Measurements from ENCODE around the gene GANC.

Gene GANC

GRCh38 chr15:42352401-42352800, 79.4 kb downstream of the GANC start:
- DNase-seq: no peak

- no peak for DNase-seq
These were observed 80.1 kb downstream of the GANC start for GRCh38 chr15:42353061-42353460.

GRCh38 chr15:42354824-42355223, 81.8 kb downstream of the GANC start:
- no peak for DNase-seq

GRCh38 chr15:42355291-42355690, 82.3 kb downstream of the GANC start:
- no peak for DNase-seq

GRCh38 chr15:42356851-42357250, 83.8 kb downstream of the GANC start:
- DNase-seq: no peak

GRCh38 chr15:42358141-42358540, 85.1 kb downstream of the GANC start:
- no peak for DNase-seq

GRCh38 chr15:42359249-42359648, 86.2 kb downstream of the GANC start, which contains the start of gene CAPN3:
TSS of gene CAPN3 (plus strand) at chr15:42359501. CDS start at chr15:42359806, 305 bp downstream.
- no peak for DNase-seq

GRCh38 chr15:42359985-42360384, 87.0 kb downstream of the GANC start:
- no peak for DNase-seq

GRCh38 chr15:42360535-42361112, 87.6 kb downstream of the GANC start:
- DNase-seq: no peak

GRCh38 chr15:42363487-42363886, 90.5 kb downstream of the GANC start:
- DNase-seq: no peak

- no peak for DNase-seq
These were observed 90.9 kb downstream of the GANC start for GRCh38 chr15:42363942-42364341.

- no peak for DNase-seq
These were observed 91.5 kb downstream of the GANC start for GRCh38 chr15:42364529-42364928.

GRCh38 chr15:42365921-42366550, 93.0 kb downstream of the GANC start:
- no peak for DNase-seq

- DNase-seq: no peak
These were observed 94.0 kb downstream of the GANC start for GRCh38 chr15:42367041-42367440.

GRCh38 chr15:42368096-42368495, 95.1 kb downstream of the GANC start:
- DNase-seq: no peak

GRCh38 chr15:42371096-42371495, 98.1 kb downstream of the GANC start:
- no peak for DNase-seq

GRCh38 chr15:42373274-42373673, 100.3 kb downstream of the GANC start:
- DNase-seq: no peak

- DNase-seq: no peak
These were observed 100.9 kb downstream of the GANC start for GRCh38 chr15:42373936-42374335.

- DNase-seq: no peak
These were observed 101.8 kb downstream of the GANC start for GRCh38 chr15:42374810-42375209.

GRCh38 chr15:42375252-42375651, 102.3 kb downstream of the GANC start:
- DNase-seq: no peak

- no peak for DNase-seq
These were observed 102.9 kb downstream of the GANC start for GRCh38 chr15:42375941-42376340.

GRCh38 chr15:42378011-42378410, 105.0 kb downstream of the GANC start:
- DNase-seq: no peak

GRCh38 chr15:42384597-42384996, 111.6 kb downstream of the GANC start:
- DNase-seq: no peak

GRCh38 chr15:42385206-42385979, 112.4 kb downstream of the GANC start:
- no peak for DNase-seq
